GM12892 (cell line): ENCODE data around the gene BEX4.

Experiments
- POLR2A ChIP-seq: IDR thresholded peaks from 2 replicates; pipeline ENCODE4 v1.6.1; 2011; ENCODE audit warnings: low read depth, low read length, control low read depth
- POLR2AphosphoS5 ChIP-seq: IDR thresholded peaks from 2 replicates; pipeline ENCODE4 v1.6.1; 2011; ENCODE audit warnings: low read depth, low read length, control low read depth
- TAF1 ChIP-seq: IDR thresholded peaks from 2 replicates; pipeline ENCODE4 v1.6.1; 2011; ENCODE audit warnings: low read depth, mild to moderate bottlenecking, control low read depth, low read length, borderline replicate concordance

DNA sequence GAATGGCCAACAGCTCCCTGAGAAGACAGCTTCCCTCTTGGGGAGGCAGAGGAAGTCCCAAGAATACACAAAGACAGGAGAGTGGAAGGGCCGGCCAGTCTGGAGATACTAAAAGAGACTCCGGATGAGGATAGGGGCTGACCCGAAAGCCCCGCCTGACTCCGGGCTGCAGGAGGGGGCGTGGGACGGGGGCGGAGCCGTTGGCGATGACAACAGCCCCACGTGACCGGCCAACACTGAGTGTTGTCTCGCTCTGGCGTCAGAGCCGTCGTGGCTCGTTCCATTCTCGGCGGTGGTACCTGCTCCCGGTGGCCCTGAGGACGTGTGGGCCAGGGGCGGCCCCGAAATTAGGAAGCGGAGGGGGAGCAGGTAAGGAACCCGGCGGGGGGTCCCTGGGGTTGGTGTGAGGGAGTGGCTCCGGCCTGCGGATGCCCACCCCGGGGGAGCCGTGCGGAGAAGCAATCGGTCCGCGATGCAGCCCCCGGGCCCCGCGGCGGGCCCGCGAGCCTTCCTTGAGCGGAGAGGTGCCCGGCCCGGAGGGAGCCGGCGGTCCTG is at the start of gene BEX4:
- TF ChIP-seq TAF1 (0 out of 2 replicates have a peak, but pooled peaks have one; percentile 50), POLR2A (no peak), POLR2AphosphoS5 (no peak)
